NCI-H2196 (cell line): Measurements from ENCODE around the gene TSPAN9.

Source experiments
- DNase-seq: peaks from one replicate; lab custom pipeline; 2025; ENCODE audit not compliant: unreplicated experiment; lab: John Stamatoyannopoulos, UW

TSPAN9 gene

DNA sequence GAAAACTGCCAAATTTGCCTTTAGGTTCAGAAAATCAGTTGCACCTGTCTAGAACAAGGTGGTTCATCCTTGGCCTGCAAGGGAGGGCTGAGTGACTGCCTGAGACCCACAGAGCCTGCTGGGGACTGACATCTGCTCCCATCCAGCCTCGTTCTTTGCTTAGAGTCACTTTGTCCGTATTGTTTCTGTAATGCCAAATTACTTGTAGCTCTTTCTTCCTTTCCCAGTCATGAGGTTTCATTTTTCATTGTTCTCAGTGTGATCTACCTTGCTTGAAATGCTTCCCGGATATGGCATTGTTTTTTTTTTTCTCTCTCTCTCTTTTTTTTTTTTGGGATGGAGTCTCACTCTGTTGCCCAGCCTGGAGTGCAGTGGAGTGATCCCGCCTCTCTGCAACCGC is 21.3 kb downstream of the TSPAN9 start:
- no peak for DNase-seq

DNA sequence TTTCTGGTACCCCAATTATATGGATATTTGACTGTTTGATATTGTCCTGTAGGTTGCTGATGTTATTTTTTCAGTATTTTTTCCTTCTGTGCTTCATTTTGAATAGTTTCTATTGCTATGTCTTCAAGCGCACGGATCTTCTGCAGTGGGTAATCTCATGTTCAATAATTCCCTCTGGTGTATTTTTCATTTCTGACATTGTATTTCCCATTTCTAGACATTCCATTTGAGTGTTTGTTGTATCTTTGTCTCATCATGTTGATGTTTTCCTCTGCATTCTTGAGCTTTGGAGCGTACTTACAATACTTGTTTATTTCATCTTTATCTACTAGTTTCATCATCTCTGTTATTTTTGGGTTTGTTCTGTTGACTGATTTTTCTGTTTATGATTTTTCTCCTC is 22.0 kb downstream of the TSPAN9 start:
- DNase-seq: no peak

DNA sequence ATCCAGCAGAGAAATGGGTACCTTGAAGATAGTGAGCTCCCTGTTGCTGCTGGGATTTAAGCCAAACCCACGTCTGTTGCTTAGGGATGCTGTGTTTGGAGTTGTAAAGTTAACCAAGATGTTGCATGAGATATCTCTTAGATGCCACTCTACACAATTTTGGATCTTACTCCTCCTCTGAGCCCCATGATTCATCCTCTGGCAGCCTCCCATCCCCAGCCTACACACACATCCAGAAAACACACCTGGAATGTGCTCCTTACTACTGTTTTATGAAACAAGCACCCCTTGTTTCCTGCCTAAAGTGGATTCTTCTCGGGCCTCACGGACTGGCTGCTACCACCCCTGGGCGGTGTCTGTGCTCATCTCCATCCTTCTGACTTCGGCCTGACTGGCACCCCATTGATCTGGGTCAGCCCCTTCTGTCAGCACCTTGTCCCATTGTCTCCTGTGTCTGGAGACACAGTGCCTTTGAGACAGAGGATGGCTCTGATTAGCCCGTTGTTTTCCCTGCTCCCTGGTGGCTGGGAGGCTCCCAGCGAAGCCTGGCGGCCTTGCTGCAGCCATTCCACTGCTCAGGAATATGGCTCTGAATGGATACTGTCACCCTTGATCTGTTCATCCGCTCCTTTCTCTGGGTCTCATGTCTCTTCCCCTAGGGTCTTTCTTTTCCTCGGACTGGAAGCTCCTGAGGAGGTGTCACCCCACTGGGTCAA is 24.3 kb downstream of the TSPAN9 start:
- DNase-seq: no peak

DNA sequence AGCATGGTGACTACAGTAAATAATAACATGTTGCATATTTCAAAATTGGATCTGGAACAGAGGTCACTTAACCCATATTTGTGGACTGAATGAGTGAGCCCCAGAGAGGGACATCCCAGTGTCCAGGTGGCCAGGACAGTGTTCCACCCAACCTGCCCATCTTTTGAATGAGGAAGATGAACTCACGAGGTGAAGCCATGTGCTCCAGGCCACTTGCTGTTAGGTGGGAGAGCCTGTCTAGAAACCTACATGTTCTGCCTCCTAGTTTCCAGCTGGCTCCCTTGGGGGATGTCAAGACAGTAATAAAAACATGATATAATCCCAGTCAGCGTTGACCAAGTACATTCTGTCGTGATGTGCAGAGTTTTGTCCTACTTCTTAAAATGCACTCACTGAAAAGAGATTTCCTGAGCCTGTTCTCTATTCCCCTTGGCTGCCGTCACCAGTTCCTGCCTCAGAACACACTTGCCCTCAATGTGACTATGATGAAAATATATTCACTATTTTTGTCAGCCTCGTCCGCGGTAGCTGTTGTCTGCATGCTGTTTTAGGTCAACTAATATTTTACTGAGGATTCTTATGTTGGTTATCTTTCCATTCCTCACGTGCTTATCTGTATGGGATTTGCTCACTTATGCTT is 25.7 kb downstream of the TSPAN9 start:
- DNase-seq: no peak

DNA sequence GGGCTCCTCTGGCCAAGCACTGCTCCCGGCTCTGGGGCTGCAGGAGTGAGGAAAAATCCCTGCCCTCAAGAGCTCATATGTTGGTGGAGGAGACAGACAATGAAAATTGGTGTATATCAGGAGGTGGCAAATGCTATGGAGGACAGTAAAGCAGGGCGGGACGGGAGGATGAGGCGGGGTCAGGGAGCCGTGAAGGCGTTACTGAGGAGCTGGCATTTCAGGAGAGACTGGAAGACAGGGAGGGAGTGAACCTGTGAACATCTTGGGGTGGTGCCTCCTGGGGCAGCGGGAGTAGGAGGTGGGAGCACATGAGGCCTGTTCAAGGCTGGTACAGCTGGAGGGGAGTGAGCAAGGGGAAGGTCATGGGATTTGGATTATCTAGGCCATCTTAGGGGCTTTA is 26.6 kb downstream of the TSPAN9 start:
- no peak for DNase-seq

DNA sequence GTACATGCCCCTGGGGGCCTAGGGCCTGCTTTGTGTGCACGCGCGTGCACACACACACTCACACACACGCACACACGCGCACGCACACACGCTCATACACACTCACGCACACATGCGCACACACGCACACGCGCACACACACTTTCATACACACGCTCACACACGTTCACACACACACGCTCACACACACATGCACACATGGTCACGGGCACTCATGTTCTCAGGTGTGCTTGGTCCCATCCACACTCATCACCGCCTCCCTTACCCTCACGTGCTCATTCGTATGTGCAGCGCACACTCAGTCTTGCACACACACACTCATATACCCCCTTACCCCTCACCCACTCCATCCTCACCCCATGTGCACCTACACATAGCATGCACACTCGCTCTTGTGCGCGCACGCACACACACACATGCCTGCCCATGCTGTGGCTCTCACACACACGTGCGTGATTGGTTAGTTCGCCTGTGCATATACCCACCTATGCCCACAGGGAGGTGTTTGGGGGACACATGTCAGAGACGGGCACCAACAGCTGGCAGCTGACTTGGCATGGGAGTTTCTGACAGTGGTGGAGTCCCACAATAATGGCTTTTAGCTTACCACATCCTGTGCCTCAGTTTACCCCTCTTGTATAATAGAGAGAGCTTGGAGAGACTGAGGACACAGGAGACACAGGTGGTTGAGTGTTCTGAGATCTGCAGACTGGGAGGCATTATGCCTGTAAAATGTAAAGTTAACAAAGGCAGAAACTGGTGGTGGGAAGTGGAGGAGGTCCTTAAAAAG is 28.7 kb downstream of the TSPAN9 start:
- no peak for DNase-seq

DNA sequence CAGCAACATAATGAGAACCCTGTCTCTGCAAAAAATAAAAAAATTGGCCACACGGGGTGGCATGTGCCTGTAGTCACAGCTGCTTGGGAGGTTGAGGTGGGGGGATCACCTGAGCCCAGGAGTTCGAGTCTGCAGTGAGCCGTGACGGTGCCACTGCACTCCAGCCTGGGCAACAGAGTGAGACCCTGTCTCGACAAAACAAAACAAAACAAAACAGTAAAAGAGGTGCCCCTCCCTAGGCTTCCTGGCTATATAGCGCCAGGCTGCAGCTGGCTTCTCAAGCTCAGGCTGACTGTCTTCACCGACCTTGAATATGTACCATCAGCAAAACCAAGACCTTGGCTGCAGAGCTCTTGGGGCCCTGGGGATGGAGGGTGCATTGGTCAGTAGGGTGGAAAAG is 29.4 kb downstream of the TSPAN9 start:
- no peak for DNase-seq

DNA sequence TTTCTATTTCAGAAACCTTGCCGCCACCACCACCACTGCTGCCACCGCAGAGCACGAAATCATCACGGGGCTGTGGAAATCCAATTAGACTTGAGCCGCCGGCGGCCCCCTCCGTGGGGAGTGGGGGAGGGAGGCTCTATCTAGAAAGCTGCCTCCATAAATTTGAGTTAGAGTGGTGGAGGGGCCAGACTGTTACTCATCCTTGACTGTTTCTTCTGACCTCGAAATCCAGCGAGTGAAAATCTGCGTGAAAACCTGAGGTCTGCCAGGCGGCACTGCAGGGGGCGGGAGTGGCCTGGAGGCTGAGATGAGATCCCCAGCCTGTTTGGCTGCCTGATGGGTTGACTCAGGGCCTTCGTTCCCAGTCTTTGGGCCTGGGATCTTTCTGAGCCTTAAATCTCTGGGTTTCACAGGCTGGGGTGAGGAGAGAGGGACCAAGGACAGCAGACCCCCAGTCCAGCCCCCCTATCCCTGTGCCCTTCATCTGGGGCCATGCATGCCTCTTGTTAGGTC is 29.9 kb downstream of the TSPAN9 start:
- DNase-seq: no peak

DNA sequence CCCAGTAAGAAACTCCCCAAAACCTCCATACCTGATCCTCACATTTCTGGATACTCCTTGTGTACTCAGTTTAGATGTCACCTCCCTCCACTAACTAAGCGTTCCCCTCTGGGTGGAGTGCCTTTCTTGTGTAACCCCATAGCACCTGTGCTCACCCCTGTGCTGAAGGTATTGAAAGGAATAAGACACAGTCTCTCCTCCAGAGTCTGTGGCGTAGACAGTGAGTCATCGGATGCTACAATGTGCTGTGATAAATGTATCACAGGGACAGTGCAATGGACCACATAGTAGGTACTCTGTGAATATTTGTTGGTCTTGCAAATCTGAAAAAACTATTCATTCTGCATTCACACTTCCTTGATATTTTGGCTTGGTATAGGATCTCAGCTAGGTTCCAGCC is 30.8 kb downstream of the TSPAN9 start:
- no peak for DNase-seq

DNA sequence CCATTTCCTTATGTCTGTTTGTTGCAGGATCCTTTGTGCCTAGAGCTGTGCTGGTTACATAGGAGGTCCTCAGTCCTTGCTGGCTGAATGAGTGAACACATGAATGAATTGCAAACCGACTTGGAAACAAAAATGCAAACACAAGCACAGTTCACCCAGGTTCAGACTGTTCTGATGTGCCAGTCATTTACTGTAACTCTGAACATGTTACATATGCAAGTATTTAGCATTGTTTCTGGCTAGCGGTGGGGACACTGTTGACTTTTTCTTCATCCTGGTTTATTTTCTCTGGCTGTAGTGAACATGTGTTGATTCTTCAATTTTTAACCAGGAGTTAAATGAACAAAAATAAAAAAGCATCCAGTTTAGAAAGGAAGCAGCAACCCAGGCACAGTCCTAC is 33.4 kb downstream of the TSPAN9 start:
- no peak for DNase-seq

DNA sequence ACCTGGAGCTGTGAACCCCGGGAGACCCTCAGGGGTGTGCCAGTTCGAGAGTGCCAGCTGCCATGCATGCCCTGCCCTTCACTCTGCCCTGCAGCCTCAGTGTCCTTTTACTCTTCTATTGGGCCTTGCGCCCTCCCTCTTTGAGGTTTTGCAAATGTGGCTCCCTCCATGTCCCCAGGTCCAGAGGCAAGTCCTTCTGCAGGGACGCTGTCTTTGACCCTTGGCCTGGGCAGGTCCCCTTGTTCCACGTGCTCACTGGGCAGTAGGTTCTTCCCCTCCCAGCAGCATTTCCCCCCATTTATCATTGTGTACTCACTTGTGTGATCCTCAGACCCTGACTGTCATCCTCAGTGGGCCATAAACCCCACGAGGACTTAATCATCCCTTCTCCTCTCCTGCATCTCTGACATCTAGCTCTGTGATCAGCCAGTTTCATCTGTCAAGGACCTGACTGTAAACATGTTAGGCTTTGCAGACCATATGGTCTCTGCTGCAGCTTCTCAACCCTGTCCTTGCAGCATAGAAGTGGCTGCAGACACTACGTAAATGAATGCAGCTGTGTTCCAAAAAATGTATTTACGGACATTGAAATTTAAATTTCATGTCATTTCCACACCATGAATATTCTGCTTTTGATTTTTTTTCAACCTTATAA is 36.6 kb downstream of the TSPAN9 start:
- DNase-seq: no peak

DNA sequence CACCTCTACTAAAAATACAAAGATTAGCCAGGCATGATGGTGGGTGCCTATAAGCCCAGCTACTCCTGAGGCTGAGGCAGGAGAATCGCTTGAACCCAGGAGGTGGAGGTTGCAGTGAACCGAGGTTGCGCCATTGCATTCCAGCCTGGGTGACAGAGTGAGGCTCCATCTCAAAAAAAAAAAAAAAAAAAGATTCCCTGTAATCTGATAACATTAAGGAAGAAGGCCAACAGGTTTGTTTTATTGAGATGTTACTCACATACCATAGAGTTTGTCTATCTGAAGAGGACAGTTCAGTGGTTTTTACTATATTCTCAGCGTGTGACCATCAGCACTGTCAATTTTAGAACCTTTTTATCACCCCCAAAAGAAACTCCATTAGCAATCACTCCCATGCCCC is 37.5 kb downstream of the TSPAN9 start:
- DNase-seq: no peak

DNA sequence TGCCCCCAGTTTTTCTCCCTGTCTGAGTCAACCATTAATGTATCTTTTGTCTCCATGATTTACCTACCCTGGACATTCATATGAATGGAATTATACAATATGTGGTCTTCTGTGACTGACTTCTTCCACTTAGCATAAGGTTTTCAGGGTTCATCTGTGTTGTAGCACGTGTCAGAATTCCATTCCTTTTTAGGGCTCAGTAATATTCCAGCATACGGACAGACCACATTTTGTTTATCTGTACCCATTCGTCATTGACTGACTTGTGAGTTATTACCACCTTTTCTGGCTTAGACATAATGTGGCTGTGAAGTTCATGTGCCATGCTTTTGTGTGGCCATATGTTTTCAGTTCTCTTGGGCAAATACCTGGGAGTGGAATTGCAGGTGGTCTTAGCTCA is 37.9 kb downstream of the TSPAN9 start:
- DNase-seq: no peak

DNA sequence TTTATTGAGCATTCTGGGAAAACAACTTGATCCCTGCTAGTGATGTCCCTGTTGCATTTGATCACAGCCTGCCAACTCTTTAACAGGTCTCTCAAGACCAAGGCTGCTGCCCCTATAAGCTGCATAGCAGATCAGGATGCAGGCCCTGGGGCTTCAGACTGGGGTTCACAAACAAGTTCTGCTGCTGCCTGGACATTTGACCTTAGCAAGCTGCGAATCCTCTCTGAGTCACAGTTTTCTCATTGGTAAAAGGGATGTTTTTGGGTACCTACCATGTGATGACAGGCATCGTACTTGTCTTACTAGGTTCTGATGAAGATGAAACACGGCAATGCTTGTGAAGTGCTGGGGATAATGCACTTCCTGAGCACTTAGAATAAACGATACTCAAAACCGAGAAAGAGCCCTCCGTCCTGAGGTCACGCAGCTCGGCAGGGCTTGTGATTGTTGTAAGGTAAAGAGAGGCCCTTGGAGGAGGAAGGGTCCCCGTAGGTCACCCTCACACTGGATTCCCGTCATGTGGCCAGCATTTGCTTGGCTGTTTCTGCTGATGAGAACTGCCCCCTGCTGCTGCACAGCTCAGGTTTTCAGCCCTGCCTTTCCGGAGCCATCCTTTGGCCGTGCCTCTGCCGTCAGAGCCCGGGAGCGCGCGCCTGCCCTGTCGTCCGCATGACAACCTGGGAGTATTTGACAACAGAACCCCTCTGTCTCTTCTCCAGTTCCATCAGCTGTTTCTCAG is 39.1 kb downstream of the TSPAN9 start:
- DNase-seq: no peak

DNA sequence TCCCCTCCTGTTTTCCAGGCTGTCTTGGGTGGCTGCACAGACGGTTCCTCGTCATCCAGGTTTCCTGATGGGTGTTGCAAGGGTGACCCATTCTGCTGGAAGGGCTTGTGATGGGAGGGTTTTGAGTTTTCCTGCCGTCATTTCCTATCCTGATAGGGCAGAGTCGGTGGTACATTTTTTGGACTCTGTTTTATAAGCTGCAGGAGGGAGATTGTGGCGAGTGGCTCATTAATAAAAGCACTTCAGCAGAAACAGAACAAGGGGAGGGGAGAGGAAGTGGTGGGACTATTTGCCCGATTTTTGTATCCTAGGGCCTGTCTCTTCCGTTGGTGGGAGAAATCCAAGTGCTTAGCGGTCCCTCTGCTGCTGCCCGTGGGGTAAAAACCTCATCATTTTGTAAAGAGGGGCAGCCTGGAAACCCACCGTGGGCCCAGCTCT is 40.0 kb downstream of the TSPAN9 start:
- DNase-seq: no peak

DNA sequence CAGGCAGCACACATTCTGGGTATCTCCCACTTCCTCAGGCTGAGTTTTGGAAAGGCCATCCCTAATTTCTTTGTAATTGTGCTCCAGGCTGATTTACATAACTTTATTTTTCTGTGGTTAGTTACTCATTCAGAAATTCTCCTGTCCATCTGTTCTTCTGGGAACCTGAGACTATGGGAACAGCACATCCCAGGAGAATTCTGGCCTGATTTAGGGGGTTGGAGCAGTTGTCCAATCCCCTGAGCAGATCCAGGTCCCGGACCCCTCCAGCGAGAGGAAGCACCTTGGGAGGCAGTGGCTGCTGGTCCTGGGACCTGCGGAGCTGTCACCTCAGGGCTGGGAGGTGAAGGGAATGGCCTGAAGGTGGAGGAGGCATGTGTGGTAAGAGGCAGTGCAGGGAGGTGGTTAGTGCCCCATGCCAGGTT is 40.4 kb downstream of the TSPAN9 start:
- no peak for DNase-seq

DNA sequence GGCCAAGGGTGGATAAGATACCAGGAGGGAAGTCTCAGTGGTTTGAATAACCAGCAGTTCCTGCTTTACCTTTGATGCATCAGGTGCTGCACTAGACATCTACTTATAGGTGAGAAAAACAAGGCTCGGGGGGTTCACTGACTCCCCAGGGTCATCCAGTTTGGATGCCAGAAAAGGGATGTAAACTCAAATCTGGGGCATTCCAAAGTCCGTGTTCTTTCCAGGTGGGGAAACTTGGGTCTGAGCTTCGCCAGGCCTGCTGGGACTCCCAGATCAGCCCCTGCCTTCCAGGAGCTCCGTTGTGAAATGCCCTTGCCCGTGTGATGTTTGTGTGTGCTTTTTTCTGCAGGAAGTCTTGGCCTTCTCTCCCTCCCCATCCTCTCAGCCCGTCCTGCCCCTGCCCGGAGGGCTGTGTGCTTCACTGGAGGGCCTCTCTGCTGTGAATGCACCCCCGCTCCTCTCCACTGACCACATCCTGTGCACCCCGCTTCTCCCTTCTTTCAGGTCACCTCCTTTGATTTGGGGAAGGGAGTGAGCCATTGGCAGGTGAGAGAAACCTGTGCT is 42.1 kb downstream of the TSPAN9 start:
- no peak for DNase-seq

DNA sequence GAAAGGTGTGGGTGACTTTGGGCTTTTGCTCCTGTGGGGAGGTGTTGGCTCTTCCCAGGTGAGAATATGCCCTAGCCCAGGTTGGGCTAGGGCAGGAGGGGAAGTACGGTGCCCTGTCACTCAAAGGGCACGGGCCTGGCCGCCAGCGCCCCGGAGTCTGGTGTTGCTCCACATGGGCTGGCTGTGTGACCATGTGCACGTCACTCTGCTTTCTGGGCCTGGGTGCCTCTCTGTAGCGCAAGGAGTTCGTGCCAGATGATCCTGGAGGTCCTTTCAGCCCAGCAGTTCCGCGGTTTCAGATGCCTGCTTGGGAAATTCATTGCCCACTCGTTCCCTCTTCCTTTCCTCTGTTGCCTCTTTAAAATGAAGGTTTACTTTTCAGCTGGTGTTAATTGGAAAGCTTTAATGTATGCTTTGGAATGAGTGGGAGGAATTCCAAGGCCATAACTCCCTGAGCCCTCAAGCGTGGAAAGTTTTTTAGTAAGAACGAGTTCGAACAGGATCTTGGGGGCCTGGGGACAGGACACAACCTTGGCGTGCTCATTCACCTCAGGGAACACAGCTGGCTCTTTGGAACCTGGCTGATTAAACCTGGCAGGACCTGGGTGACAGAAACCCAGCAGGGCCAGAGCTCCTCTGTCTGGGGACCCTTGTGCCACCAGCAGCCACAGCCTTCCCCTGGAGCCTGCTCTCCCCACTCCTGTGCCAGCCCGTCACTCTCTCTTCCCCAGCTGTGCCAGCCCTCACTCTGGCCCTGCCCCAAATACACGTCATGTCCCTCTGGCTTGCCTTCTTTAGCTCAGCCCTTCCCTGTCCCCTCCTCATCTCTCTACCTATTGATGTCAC is 42.8 kb downstream of the TSPAN9 start:
- DNase-seq: no peak

DNA sequence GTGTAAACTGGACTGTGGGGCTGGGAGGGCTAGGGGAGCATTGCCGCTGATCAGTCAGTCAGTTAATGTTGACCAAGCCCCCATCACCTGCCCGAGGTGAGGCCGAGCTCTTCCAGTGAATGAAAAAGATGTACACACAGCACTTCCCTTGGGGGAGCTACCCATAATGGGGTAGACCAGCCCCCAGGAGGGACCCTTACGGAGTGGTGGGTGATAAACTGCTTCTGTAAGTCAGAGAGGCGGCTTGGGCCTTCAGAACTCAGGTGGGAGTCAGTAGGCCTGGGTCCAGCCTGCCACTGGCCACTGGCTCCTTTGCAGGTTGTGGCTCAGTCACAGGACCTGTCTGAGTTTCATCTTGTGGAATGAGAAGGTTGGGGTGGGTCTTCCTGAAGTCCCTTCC is 43.5 kb downstream of the TSPAN9 start:
- DNase-seq: no peak
